Heart left ventricle (tissue), 16 donors: Measurements from ENCODE around the gene MROH8. TPM values are rescaled to one million over a fixed set of nuclear protein-coding genes. Genes with fewer than 3 reads are reported as not detected.

Source experiments
- ATAC-seq, 4 donors: fragments of 200-7000 bp; cut with Tn5 transposase; one replicate each; pipeline ENCODE4 v1.9.1; 2020 to 2022; ENCODE audit warnings: moderate library complexity in 4 of 4, mild to moderate bottlenecking in 3 of 4, moderate number of reproducible peaks in 1 of 4
- DNase-seq, 5 donors: peaks; one replicate each; pipeline ENCODE4 v3.0.0-alpha.2; 2020
- H3K27ac ChIP-seq, 12 donors: fragments of 200-600 bp; sonication (generic) in 4 of 12; one replicate each; pipeline versions ENCODE4 v1.5.0 to v1.8.0; 2016 to 2022; ENCODE audit warnings: mild to moderate bottlenecking in 2 of 12
- H3K27me3 ChIP-seq, 9 donors: fragments of 200-600 bp; sonication (generic) in 2 of 9; one replicate each; pipeline versions ENCODE4 v1.5.1 to v1.8.0; 2016 to 2022; ENCODE audit warnings: mild to moderate bottlenecking in 3 of 9
- H3K36me3 ChIP-seq, 9 donors: fragments of 200-600 bp; sonication (generic) in 2 of 9; one replicate each; pipeline versions ENCODE4 v1.5.0 to v1.8.0; 2018 to 2022; ENCODE audit warnings: mild to moderate bottlenecking in 2 of 9
- H3K4me1 ChIP-seq, 12 donors: fragments of 200-600 bp; sonication (generic) in 4 of 12; one replicate each; pipeline versions ENCODE4 v1.5.0 to v1.8.0; 2016 to 2022; ENCODE audit warnings: mild to moderate bottlenecking in 3 of 12
- H3K4me3 ChIP-seq, 12 donors: fragments of 200-600 bp; sonication (generic) in 4 of 12; one replicate each; pipeline versions ENCODE4 v1.5.0 to v1.8.0; 2017 to 2022; ENCODE audit warnings: mild to moderate bottlenecking in 9 of 12, moderate library complexity in 4 of 12
- H3K9me3 ChIP-seq, 12 donors: fragments of 200-600 bp; sonication (generic) in 4 of 12; one replicate each; pipeline versions ENCODE4 v1.5.0 to v1.8.0; 2016 to 2022; ENCODE audit warnings: mild to moderate bottlenecking in 1 of 12
- CTCF ChIP-seq, 12 donors: fragments of 200-600 bp; sonication (generic) in 4 of 12; IDR thresholded peaks; one replicate each; pipeline versions ENCODE4 v1.5.0 to v1.8.0; 2018 to 2022; ENCODE audit warnings: antibody characterized with exemption in 12 of 12, mild to moderate bottlenecking in 5 of 12
- POLR2A ChIP-seq, 2 donors: fragments of 450-650 bp; IDR thresholded peaks; one replicate each; pipeline ENCODE4 v1.6.1; 2017; ENCODE audit warnings: antibody characterized with exemption in 2 of 2, mild to moderate bottlenecking in 2 of 2, moderate library complexity in 2 of 2
- WGBS, 4 donors: extraction: QIAGEN DNeasy Blood & Tissue Kit in 2 of 4; methylation state at CpG; one replicate each; pipeline versions ENCODE4 v1.1.5 to v1.1.7; 2013 to 2018; 5-methylcytosine and 5-hydroxymethylcytosine counted together
- intact Hi-C, 10 donors: fragments of 100-400 bp; cut with DNase I; formaldehyde crosslinking; loops; one replicate each; pipeline versions ENCODE4 v1.11.1 to v1.14.2; 2022
- polyA plus RNA-seq, 2 donors: library from polyadenylated mRNA; stranded (reverse); fragments of 200-250 nt; gene quantifications; one replicate each; pipeline ENCODE4 v1.2.3, GENCODE V29; 2013
- total RNA-seq, 9 donors: library from RNA; depleted of rRNA in 2 of 9; stranded (reverse); fragments of >200 nt in 2 of 9; fragmentation: NEBNext Ultra II Directional in 3 of 9; extraction: Animal tissue kit (Norgen Biotek cat#: 25700) in 3 of 9; gene quantifications; one replicate each; pipeline versions ENCODE4 v1.1.0 to v1.2.4, GENCODE V29; 2016 to 2023
- donor health status: ischemic (EF 13 %, LVEDD 7.1; RV severe dilation, severe dysfunction).
- donor health status: healthy with polysubstance abuse.
- donor health status: DM: no; HTN: yes; CAD: no.
- donor health status: DM: no; HTN: no; CAD: no.
- donor health status: ischemic (EF 25% LVEDD 6.9; RV normal size, moderate dysfunction).
- donor health status: ischemic (EF 25% LVEDD 5.7; RV mildly dilated, moderate dysfunction).
- donor health status: healthy.
- donor health status: DM: yes; HTN: yes; CAD: no.
- donor health status: ischemic (EF 35%, LVEDD 5.7; RV mildly dilated, moderate dysfunction).
- donor health status: nonischemic (EF 11% LVEDD 7.7; RV severe dilation, severe dysfunction).
- donor health status: DM: yes; HTN: yes; CAD: no.
- donor health status: PGD.
- donor health status: ischemic (EF 29% LVEDD 5.4; RV normal size, mild dysfunction).
- donor health status: nonischemic (EF 23%, LVEDD 6.1; RV moderate dilation, normal function).

The MROH8 gene
- total and polyA plus RNA-seq, 11 donors: 1.4 to 8.1 (median 5.2) TPM

GRCh38 chr20:37179683-37180524 is 556 bp upstream of the MROH8 start:
- Histone ChIP-seq H3K4me1 (peaks cover 6 to 40% (median 19%) of the 10 kb centered on the region in 12 donors), H3K9me3 (no peaks in the 10 kb centered on the region), H3K27me3 (no peaks in the 10 kb centered on the region), H3K4me3 (peak overlapping the region; percentile 63 to 94 (median 81)), H3K36me3 (peaks cover 0 to 24% (median 12%) of the 10 kb centered on the region in 9 donors), H3K27ac (peak overlapping the region; percentile 90 to 100 (median 96))
- TF ChIP-seq CTCF (IDR thresholded peaks at IDR 0.05): no peak
- no peak for TF ChIP-seq POLR2A (IDR thresholded peaks at IDR 0.05)
- DNase-seq: no peak
- ATAC-seq: no peak
- intact Hi-C loops: loop anchor here in 1 of 10 donors (5.0 kb wide), 1 partner anchor 228 kb away; the partner anchor contains the start of gene SAMHD1
- 9 to 12% (median 11%) methylated on average over 13 to 15 of the region's 15 CpGs for WGBS, 4 donors

DNA sequence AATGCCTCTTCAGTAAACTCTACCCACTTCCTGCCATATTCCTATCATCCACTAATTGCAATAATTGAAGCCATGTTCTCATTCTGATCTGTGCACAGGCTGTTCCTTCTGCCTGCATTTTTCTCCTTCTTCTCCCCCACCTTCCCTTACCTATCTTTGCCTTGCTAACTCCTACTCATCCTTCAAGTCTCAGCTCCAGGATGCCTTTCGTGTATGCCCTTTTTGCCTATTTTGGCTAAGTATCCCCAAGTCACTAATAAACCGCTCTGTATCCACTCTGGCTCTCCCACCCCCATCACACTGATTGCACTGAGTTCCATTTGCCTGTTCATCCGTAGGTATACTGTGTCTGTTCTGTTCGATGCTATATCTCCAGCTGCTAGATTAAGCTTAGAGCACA is 6.5 kb downstream of the MROH8 start:
- no peak for ATAC-seq
- H3K9me3 ChIP-seq: no peaks in the 10 kb centered on the region
- WGBS, 4 donors: 92 to 96% (median 95%) methylated on average over 4 of the region's 4 CpGs

DNA sequence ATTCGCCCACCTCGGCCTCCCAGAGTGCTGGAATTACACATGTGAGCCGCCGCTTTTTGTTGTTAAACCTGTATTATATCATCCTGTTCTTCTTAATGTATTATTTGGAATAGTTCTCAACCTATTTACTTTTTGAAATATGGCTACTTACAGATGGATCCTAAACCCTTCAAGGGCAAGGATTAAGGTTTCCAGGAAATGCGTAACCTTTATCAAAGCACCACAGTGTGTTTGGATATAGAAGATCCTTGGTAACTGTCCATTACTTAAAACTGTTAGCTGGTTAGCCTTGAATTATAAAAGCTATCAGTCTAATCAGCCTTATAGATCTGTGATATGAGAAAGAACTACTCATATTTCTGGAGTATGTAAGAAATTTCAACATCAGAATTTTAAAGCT is 12.5 kb downstream of the MROH8 start:
- no peak for ATAC-seq
- Histone ChIP-seq H3K4me3 (no peak overlapping the region), H3K4me1 (no peaks in the 10 kb centered on the region), H3K27ac (no peak overlapping the region), H3K36me3 (peaks cover 0 to 18% (median 5%) of the 10 kb centered on the region in 9 donors), H3K27me3 (no peaks in the 10 kb centered on the region), H3K9me3 (no peaks in the 10 kb centered on the region)
- TF ChIP-seq CTCF (IDR thresholded peaks at IDR 0.05) (no peak), POLR2A (IDR thresholded peaks at IDR 0.05) (no peak)
- no peak for DNase-seq
- 96 to 97% (median 97%) methylated on average over 5 of the region's 5 CpGs for WGBS, 4 donors
- intact Hi-C loops: no loop called here

More for the DNA sequence above, 6.5 kb downstream of the MROH8 start:
- H3K36me3 ChIP-seq: peaks cover 0 to 8% (median under 1%) of the 10 kb centered on the region in 9 donors
- TF ChIP-seq POLR2A (IDR thresholded peaks at IDR 0.05): no peak
- TF ChIP-seq CTCF (IDR thresholded peaks at IDR 0.05): no peak
- intact Hi-C loops: no loop called here
- DNase-seq: no peak
- H3K4me3 ChIP-seq: no peak overlapping the region
- H3K27me3 ChIP-seq: no peaks in the 10 kb centered on the region
- H3K27ac ChIP-seq: no peak overlapping the region
- H3K4me1 ChIP-seq: peaks cover 0 to 6% (median 2%) of the 10 kb centered on the region in 12 donors

DNA sequence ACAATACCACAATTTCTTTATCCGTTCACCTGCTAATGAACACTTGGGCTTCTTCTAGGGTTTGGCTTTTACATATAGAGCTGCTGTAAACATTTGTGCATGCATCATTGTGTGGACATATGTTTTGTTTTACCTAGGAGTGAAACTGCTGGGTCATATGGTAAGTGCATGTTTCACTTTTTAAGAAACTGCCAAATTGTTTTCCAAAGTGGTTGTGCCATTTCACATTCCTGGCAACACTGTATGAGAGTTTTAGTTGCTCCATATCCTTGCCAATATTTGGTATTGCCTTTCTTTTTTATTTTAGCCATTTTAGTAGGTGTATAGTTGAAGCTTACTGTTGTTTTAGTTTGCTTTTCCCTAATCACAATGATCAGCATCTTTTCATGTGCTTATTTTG is 14.3 kb downstream of the MROH8 start:
- Histone ChIP-seq H3K4me1 (no peaks in the 10 kb centered on the region), H3K27me3 (no peaks in the 10 kb centered on the region), H3K36me3 (peaks cover 0 to 13% (median 3%) of the 10 kb centered on the region in 9 donors), H3K9me3 (no peaks in the 10 kb centered on the region), H3K4me3 (no peak overlapping the region), H3K27ac (no peak overlapping the region)
- no peak for DNase-seq
- ATAC-seq: no peak
- 98 to 100% (median 99%) methylated on average over 1 of the region's 1 CpG for WGBS, 4 donors
- intact Hi-C loops: no loop called here
- no peak for TF ChIP-seq CTCF (IDR thresholded peaks at IDR 0.05)
- TF ChIP-seq POLR2A (IDR thresholded peaks at IDR 0.05): no peak
